Fibroblast of mammary gland (primary cell): Measurements from ENCODE around the gene DHDH.
A peak's percentile ranks its signal among the peaks of the same experiment; 100 is the strongest.

Experiments used
- DNase-seq: peaks from one replicate; pipeline ENCODE4 v3.0.0-alpha.2; 2010; ENCODE audit warnings: low read depth
- H3K4me3 ChIP-seq: 2 replicates; pipeline ENCODE4 v1.5.1; 2011; ENCODE audit warnings: low read depth, mild to moderate bottlenecking, low read length, moderate library complexity; ENCODE audit not compliant: control insufficient read depth
- CTCF ChIP-seq: conservative IDR thresholded peaks from 2 replicates; pipeline ENCODE4 v1.5.1; 2011; ENCODE audit warnings: low read depth, low read length, inconsistent platforms; ENCODE audit not compliant: control insufficient read depth, insufficient read depth

DHDH gene

GRCh38 chr19:48961051-48961649 lies 27.7 kb downstream of the DHDH start:
- no peak for TF ChIP-seq CTCF
- H3K4me3 ChIP-seq, result no peak overlapping the region
- peak; percentile 20 for DNase-seq

- no peak for DNase-seq
- H3K4me3 ChIP-seq, result no peak overlapping the region
- no peak for TF ChIP-seq CTCF
Measured at GRCh38 chr19:48961673-48962028, 28.2 kb downstream of the DHDH start.

- TF ChIP-seq CTCF, result no peak
- H3K4me3 ChIP-seq, result no peak overlapping the region
- DNase-seq, result peak; percentile 31
Measured at GRCh38 chr19:48962029-48962848, 28.7 kb downstream of the DHDH start.

- no peak for TF ChIP-seq CTCF
- no peak overlapping the region for H3K4me3 ChIP-seq
- DNase-seq, result no peak
Measured at GRCh38 chr19:48962849-48963165, 29.3 kb downstream of the DHDH start.

- DNase-seq, result peak; percentile 73
- TF ChIP-seq CTCF, result no peak
- H3K4me3 ChIP-seq, result no peak overlapping the region
Measured at GRCh38 chr19:48963371-48964204, 30.1 kb downstream of the DHDH start.

- TF ChIP-seq CTCF, result no peak
- peak; percentile 59 for DNase-seq
- H3K4me3 ChIP-seq, result peak overlapping the region; percentile 15
Measured at GRCh38 chr19:48964205-48965039, 30.9 kb downstream of the DHDH start.
